Inflammatory macrophage treated with lipopolysaccharide for 4 hours (primary cell): ENCODE results near the gene PTPRG.

Experiments used
- DNase-seq: peaks from one replicate; pipeline ENCODE4 v3.0.0-alpha.2; 2020

Gene PTPRG

DNA sequence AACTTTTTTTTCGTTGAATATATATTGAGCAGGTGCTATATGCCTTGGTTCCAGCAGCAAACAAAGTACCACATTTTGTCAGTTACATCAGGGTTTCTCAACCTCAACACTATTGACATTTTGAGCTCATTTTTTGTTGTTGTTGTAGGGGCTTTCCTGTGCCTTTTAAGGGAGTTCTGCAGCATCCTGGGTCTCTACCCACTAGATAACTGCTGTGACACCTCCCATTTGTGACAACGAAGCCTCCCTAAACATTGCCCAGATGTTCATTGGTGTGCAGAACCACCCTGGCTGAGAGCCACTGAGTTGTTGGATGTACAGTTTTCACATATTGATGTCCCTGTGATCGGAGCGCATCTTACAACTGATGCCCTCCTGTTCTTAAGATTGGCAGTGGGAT lies 382.6 kb downstream of the PTPRG start:
- no peak for DNase-seq

- DNase-seq = no peak
These were observed 383.4 kb downstream of the PTPRG start for GRCh38 chr3:61944726-61945125.

DNA sequence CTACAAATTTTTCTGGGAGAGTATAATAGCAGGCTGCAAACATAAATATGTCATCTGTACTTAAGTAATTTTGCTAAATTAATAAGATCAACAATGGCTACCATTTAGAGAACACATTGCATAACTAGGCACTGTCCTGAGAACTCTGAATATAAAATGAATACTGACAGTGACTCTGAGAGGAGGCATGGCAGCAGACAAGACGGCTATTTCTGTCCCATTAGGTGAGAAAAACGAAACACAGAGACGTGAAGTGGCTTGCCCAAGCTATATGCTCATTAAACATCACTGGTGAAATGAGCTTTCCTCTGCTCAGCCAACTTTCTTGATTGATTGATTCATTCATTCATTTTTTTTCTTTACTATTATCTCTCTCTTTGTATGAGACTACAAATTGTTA lies 384.3 kb downstream of the PTPRG start:
- DNase-seq = no peak

- DNase-seq = no peak
These were observed 385.4 kb downstream of the PTPRG start for GRCh38 chr3:61946570-61947324.

GRCh38 chr3:61947456-61947855 lies 386.1 kb downstream of the PTPRG start:
- no peak for DNase-seq

- no peak for DNase-seq
These were observed 387.4 kb downstream of the PTPRG start for GRCh38 chr3:61948699-61949305.

- no peak for DNase-seq
These were observed 392.7 kb downstream of the PTPRG start for GRCh38 chr3:61954097-61954540.

GRCh38 chr3:61955483-61955882 lies 394.1 kb downstream of the PTPRG start:
- no peak for DNase-seq

DNA sequence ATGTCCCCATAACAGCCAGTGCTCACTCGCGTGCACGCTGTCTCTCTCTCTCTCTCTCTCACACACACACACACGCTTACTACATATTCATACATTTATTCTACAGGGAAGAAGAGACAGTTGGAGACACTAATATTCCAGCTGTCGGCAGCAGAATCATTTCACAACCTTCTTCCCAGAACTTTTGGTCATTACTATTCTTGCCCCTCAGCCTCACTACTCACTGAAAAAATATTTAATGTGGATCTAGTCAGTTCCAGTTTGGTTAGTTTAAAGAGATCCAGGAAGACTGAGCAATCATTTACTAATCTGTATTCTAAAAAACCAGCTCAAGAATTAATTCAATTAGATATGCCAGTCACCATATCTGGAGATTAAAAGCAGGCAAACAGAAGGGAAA lies 394.9 kb downstream of the PTPRG start:
- DNase-seq = no peak

- no peak for DNase-seq
These were observed 395.9 kb downstream of the PTPRG start for GRCh38 chr3:61957259-61957658.

DNA sequence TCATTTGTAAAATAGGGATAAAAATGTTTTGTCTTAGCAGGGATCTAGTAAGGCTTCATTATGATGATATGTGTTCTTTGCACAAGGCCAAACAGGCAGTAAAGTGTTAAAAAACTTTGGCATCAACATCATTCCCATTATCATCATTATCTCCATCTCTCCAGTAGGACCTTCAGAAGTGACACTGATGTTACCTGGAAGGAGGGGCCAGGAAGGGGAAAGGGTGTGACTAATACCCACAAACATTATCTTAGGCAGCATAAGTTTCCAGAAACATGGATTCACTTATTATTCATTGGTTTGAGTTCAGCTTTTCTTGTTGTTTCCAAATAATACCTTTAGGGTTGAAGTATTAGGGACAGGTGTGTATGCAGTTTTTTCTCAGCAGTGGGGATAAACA lies 399.6 kb downstream of the PTPRG start:
- no peak for DNase-seq

GRCh38 chr3:61961900-61962299 lies 400.5 kb downstream of the PTPRG start:
- no peak for DNase-seq

DNA sequence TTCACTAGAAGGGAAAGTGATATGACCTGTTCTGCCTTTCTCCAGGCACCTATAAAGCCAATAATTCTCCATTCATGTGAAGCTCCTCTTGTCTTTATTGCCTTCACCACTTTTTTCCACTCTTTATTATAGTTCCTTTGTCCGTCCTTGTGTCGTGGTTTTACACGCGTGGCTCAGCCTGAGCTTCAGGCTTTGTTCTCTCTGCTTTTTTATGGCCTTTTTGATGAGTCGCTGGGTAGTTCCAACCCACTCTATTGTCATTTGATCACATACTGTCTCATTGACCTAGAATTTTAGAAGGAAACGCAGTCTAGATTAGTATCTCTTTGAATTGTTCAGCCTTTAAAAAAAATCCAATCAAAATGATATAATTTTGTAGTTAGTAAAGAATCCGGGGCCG lies 403.2 kb downstream of the PTPRG start:
- no peak for DNase-seq

DNA sequence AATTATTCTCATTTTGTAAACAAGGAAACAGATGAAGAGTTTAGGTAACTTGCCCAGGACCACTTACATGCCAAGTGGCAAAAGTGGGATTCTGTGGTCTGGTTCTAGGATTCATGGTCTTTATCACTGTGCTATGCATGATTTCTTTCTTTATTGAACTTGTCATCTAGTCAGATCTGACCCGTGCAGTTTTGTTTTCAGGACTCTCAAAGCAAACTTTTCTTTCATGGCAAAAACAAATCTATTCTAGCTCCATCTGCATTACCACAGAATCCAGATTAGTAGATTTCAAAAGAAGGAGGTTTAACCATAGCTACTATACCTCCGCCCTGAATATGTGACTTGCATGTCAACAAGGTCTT lies 404.4 kb downstream of the PTPRG start:
- no peak for DNase-seq

- no peak for DNase-seq
These were observed 404.8 kb downstream of the PTPRG start for GRCh38 chr3:61966200-61966599.

- no peak for DNase-seq
These were observed 405.6 kb downstream of the PTPRG start for GRCh38 chr3:61967019-61967418.

DNA sequence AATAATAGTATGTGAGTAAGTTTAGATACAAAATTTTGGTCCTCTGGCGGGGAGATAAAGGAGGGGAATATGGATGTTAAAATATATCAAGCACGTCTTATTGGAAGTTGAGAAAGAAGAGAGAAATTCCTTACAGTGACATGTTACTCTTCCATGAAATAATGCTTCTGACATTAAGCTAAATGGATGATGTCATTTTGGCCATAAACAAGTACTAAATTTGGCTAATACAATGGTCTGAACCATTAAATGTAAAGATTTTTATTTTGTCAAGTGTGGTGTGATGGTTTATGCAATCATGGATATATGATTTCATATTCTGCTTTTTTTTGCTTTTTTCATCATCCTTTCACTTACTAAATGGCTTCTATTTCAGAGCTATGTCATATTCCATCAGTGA lies 406.6 kb downstream of the PTPRG start:
- DNase-seq = no peak

DNA sequence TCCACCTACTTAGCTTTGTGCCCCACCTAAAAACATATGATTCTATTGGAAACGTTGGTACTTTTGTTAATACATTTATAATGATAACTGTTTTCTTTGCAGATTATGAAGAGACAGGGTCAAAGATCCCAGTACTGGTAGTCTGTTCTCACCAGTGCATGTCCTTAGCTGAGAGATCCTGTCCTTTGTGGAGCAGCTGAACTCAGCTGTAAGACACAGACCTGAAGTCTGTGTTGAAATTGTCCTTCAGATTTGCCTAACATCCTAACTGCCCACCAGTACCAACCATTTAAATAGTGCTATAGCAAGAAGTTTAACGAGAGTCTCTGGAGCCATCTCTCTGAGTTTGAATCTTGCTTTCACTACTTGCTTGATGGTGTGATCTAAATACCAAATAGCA lies 413.3 kb downstream of the PTPRG start:
- DNase-seq = no peak

- no peak for DNase-seq
These were observed 413.8 kb downstream of the PTPRG start for GRCh38 chr3:61975199-61975598.

DNA sequence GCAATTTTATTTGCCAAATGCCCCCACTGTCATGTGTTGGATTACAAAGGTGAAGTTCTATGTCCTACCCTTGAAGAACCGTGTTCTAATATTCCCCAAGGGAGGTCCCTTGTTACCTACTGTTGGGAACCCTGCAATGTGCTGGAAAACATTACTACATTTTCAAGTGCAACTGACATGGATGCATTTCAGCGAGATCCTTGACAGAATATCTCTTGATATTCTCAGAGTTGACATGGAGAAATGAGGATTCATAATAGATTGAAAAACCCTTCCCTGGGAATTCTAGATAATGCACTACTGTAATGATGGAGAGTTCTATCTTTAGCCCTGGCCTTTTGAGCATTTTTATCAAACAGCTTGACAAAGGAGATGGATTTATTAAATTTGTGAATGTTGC lies 414.6 kb downstream of the PTPRG start:
- DNase-seq = no peak

- no peak for DNase-seq
These were observed 417.4 kb downstream of the PTPRG start for GRCh38 chr3:61978460-61979419.

DNA sequence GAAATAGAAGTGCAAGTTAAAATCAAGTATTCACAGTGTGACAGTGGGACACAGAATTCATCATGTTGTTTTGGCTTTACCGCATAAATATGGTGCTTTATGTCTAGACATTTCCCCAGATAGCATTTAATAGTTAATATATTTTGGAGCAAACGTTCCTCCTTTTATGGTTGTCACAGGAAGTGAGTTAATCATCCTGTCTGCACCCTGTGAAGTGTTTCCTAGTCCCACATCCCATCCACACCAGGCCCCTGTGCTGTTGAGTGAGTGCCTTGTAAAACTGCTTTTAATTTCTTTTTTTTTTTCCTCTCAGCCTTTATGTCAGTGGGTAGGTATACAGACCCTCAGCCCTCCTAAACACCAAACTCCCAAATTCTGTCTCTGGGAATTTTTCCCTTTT lies 418.3 kb downstream of the PTPRG start:
- no peak for DNase-seq

- no peak for DNase-seq
These were observed 418.7 kb downstream of the PTPRG start for GRCh38 chr3:61980041-61980440.

- no peak for DNase-seq
These were observed 419.7 kb downstream of the PTPRG start for GRCh38 chr3:61981060-61981459.
